NCI-H2081 treated with DMSO at 0.1 percent for 48 hours (cell line): ENCODE results near the gene SOX11.

Experiments
- DNase-seq: peaks from one replicate; lab custom pipeline; 2025; lab: John Stamatoyannopoulos, UW

The SOX11 gene

DNA sequence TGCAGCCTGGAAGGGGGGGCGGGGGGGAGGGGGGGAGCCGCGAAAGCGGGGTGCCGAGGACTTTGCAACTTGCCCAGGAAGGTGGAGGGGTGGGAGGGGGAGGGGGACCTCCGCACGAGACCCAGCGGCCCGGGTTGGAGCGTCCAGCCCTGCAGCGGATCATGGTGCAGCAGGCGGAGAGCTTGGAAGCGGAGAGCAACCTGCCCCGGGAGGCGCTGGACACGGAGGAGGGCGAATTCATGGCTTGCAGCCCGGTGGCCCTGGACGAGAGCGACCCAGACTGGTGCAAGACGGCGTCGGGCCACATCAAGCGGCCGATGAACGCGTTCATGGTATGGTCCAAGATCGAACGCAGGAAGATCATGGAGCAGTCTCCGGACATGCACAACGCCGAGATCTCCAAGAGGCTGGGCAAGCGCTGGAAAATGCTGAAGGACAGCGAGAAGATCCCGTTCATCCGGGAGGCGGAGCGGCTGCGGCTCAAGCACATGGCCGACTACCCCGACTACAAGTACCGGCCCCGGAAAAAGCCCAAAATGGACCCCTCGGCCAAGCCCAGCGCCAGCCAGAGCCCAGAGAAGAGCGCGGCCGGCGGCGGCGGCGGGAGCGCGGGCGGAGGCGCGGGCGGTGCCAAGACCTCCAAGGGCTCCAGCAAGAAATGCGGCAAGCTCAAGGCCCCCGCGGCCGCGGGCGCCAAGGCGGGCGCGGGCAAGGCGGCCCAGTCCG lies 540 bp downstream of the SOX11 start:
- no peak for DNase-seq

DNA sequence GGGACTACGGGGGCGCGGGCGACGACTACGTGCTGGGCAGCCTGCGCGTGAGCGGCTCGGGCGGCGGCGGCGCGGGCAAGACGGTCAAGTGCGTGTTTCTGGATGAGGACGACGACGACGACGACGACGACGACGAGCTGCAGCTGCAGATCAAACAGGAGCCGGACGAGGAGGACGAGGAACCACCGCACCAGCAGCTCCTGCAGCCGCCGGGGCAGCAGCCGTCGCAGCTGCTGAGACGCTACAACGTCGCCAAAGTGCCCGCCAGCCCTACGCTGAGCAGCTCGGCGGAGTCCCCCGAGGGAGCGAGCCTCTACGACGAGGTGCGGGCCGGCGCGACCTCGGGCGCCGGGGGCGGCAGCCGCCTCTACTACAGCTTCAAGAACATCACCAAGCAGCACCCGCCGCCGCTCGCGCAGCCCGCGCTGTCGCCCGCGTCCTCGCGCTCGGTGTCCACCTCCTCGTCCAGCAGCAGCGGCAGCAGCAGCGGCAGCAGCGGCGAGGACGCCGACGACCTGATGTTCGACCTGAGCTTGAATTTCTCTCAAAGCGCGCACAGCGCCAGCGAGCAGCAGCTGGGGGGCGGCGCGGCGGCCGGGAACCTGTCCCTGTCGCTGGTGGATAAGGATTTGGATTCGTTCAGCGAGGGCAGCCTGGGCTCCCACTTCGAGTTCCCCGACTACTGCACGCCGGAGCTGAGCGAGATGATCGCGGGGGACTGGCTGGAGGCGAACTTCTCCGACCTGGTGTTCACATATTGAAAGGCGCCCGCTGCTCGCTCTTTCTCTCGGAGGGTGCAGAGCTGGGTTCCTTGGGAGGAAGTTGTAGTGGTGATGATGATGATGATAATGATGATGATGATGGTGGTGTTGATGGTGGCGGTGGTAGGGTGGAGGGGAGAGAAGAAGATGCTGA lies 1.4 kb downstream of the SOX11 start:
- DNase-seq: no peak

- DNase-seq: no peak
Observed at GRCh38 chr2:5694306-5694705, 2.1 kb downstream of the SOX11 start.

DNA sequence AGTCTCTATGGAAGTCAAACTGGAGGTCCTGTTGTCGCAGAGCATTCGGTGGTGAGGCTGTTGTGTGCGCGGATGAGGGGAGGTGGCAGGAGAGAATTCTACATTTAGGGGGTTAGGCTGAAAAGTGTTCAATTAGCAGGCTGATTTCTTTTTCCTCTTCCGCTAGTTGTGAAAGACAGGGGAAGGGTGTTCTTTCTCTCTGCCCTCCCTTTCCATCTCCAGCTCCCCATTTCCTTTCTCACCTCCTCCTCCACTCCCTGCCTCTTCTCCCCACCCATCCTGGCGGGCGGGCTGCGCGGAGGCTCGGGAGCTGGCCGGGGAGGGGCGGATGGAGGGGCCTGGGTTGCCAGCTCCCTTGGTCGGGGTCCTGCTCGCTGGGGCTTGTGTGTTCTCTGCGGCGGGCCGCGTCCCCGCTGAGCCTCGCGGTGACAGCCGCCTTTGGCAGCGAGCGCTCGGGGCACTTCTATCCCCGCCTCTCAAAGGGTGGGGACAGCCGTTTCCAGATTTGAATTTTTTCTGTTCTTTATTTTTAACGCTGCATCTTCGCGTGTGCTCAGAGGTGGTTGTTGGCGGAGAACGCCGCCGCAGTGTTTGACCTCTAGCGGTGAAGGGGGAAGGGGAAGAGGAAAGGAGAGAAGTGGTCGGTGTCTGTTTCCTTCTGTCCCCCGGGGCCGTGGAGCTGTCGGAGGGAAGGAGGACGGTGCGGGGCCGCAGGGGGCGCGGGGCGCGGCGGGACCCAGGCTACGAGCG lies 3.6 kb downstream of the SOX11 start:
- DNase-seq: no peak

DNA sequence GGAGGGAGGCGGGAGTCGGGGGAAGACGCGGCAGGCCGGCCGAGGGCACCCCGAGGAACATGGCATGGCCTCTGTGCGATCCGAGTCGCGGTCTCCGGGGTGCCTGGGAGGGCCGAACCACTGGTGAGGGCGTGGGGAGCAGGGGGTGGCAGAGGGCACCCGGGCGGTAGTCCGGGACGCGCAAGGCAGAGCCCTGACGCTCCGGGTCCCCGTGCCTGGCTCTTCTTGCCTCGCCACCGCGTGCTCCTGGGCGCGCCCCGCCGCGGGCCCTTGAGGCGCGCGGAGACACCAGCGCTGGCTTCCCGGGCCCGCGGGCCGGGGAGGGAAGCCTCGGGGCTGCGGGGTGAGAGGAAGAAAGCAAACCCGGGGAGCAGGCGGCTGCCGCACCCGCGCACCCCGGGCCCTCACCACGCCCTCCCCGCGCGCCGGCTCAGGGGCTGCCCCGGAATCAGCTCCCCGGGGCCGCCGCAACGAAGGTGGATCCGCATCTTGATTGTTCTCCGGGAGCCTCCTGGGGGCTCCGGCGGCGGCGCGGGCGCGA lies 4.3 kb downstream of the SOX11 start:
- DNase-seq: no peak

- no peak for DNase-seq
Observed at GRCh38 chr2:5696945-5697521, 4.8 kb downstream of the SOX11 start.

DNA sequence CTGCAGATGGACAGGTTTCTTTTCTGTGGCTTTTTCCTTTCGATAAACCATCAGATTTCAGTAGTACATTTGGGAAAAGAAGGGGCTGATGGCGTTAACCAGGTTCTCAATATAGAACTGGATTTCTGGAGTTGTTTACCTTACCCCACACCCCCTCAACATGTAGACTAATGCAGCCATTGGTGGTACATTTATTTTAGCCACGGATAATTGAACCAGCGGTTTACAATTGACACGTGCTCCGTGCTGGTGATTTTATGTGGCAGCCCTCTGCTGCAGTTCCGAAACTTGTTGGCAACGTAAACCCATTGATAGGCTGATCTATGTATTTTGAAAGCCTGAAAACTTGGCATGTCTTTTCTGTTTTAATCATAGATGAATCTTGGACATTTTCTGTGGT lies 5.4 kb downstream of the SOX11 start:
- no peak for DNase-seq

- DNase-seq: no peak
Observed at GRCh38 chr2:5698134-5698533, 6.0 kb downstream of the SOX11 start.

DNA sequence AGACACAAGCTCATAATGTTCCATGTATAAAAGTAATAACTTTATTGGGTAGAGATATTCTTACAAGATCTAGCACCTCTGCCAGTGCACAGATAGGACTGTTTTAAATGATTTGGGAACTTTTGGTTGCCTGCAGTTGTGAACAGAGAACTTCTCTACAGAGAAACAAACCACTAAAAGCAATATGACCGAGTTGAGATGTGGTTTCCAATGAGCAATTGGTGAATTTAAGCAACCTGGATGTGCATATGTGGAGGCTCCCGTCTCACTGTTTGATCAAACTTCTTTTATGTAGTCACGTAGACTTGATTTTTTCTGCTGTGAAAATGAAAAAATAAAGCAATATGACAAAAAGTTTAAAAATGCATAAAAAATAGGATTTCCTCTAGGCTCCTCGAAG lies 7.8 kb downstream of the SOX11 start:
- no peak for DNase-seq

DNA sequence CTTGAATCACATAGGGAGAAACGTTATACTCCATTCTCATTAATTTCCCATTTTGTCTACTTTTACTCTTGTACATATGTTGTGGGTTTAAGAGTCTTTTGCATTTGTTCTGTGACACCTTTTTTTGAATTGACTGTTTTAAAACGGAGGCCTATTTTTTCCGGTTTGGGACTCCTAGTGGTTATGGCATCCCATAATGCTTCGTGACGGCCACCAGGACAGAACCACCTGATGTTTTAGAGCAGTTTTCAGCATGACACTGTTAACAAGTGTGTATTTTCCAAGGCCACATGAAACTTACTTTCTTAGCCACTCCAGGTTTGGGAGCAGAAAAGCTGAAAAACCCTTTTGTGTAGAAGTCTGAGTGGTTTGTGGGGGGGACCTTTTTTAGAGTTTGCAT lies 8.4 kb downstream of the SOX11 start:
- no peak for DNase-seq

DNA sequence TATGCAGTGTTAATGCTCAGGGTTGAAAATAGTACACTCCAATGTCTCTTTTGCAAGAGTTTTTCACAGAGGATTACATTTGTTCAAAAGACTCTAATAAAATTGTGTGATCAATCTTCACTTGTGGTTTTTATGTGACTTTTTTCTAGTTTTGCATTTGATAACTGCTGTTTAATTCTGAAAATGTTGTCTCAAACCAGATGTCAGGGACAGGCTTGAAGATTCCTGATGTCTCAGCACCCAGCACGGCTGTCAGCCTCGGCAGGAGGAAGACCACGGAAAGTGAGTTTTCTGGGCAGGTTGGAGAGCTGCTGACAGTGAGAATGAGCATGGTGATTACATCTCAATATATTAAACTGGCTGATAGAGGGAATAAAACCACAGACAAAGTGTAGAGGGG lies 9.1 kb downstream of the SOX11 start:
- no peak for DNase-seq

DNA sequence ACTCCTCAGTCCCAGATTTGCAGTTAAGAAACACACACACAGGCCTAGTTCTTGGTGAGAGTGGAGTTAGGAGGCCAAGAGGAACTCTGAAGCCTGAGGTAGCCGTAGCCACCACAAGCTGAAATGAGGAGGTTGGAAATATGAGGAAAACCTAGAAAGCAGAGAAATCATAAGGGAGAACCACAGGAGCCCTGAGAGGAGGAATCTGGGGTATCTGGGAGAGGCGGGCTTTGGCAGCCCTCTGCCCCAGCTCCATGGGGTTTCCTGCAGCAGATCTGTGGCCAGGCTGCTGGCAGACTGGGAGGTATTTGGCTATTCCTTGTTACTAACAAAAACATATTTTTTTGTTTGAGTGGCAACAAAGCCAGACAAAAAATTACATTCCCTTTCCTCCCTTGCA lies 11.0 kb downstream of the SOX11 start:
- DNase-seq: no peak

GRCh38 chr2:5705490-5705889 lies 13.3 kb downstream of the SOX11 start:
- DNase-seq: no peak

DNA sequence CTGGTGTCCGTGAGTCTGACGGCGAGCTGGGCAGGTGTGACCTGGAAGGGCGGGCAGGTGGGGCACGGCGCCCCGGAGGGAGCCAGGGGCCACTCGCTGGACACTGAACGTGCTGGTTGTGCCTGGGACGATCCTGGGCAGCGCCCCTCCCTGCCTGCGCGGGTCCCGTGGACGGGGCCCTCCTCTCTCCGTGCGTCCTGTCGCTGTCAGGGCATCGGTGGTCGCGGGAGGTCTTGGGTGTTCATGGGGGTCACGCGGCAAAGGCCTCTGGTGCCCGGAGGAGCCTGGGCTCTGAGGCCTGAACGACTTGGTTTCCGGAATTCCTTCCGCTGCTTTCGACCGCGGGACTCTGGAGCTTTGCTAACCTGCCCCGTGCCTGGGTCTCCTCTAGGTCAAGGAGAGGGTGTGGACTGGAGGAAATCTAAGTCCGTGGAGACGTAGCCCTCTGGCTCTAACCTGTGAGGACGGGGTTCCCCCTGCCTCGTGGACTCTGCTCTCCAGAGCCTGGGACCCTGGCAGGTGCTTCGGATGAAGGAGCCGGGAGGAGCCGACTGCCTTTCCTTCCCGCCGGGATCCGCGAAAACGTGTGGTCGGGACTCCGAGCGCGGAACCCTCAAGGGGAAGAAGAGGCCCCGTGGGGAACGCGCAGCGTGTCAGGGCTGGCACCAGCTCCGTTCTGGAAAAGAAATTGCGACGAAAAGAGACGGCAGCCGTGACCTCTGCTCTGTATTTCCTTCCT lies 14.7 kb downstream of the SOX11 start:
- no peak for DNase-seq

DNA sequence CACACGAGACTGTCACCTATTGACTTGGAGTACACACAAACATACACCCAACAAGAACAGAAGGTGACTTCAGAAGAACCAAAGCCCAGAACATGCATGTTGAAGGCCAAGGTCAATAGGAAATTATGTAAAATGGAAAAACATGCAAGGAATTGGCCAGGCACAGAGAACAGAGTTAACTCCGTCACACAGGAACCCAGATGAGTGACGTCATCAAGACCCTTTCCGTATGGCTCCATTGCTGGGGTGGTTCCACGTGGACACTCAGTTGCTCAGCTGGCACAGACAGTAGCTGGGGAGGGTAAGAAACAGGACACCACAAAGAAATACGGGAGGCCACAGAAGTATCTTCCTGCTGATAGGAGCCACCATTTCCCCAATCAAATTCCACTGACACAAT lies 18.4 kb downstream of the SOX11 start:
- no peak for DNase-seq

DNA sequence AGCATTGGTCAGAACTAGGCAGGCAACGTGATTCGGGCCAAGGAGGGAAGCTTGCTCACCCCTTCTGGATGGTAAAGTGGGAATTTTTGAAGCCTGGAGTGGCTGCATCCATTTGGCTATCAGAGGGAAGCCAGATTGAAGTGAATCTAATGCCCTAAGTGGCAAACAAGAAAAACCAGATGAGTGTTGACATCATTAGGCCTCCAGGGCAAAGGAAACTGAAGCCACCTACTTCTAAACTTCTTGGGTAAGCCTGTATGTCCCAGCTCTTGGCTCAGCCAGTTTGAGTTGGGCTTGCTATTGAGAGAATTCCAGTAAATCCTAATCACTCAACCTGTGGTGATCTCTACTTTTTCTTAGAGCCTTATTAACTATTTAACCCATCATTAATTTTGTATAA lies 20.9 kb downstream of the SOX11 start:
- DNase-seq: no peak

DNA sequence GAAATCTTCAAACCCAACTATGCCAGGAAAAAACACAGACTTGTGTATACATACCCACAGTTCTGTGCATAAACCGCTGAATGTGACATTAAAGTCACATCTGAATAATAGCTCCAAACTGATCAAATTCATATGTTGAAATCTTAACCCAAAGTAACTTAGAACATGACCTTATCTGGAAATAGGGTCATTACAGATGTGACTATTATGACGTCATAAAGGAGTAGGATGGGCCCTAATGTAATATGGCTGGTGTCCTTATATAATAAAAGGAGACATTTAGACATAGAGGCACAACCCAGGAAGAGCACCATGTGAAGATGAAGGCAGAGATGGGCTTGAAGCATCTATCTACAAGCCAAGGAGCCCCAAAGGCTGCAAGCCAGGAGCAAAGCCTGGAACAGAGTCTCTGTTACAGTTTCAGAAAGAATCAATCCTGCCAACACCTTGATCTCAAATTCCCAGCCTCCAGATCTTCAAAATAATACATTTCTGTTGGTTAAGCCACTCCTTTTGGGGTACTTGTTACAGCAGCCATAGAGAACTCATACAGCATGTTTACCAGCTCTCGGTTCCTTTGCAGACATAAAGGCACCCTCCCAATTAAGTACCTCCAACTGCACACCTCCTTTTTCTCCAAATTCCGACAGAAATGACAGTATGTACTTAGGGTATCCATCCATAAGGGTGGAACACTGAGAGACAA lies 27.6 kb downstream of the SOX11 start:
- DNase-seq: no peak

DNA sequence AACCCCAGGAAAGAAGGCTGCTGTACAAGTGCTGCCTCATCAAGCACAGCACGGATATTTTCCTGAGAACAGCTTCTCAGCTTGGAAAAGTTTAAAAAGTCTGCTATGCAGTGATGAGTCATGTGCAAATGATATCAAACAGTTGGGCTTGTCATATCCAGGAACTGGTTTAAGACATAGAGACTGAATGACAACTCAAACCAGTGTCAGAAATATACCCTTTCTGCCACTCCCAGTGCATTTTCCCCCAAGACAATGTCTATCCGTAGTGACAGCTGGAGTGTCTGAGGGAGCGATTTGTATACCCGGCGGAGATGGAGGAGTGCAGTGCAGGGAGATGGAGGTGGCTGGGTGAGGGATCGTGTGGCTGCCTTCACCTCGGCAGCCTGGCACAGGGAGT lies 28.2 kb downstream of the SOX11 start:
- DNase-seq: no peak

DNA sequence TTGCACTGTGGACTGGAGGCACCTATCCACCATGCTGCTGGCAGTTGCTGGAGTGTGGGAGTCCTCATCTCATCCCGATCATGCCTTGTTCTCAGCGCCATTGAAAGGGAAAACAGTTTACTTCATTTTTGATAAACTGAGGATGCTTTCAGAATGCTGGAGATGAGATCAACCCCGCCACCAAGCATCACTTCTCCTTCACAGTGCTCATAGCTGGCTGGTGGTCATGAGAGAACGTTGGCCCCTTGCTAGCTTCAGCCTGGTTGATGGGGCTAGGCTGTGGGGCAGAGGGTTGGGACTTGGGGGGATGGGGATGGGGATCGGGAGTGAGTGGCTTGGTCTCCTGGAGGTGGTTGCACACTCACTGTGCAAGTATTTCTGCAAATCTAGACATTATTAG lies 30.1 kb downstream of the SOX11 start:
- DNase-seq: no peak

DNA sequence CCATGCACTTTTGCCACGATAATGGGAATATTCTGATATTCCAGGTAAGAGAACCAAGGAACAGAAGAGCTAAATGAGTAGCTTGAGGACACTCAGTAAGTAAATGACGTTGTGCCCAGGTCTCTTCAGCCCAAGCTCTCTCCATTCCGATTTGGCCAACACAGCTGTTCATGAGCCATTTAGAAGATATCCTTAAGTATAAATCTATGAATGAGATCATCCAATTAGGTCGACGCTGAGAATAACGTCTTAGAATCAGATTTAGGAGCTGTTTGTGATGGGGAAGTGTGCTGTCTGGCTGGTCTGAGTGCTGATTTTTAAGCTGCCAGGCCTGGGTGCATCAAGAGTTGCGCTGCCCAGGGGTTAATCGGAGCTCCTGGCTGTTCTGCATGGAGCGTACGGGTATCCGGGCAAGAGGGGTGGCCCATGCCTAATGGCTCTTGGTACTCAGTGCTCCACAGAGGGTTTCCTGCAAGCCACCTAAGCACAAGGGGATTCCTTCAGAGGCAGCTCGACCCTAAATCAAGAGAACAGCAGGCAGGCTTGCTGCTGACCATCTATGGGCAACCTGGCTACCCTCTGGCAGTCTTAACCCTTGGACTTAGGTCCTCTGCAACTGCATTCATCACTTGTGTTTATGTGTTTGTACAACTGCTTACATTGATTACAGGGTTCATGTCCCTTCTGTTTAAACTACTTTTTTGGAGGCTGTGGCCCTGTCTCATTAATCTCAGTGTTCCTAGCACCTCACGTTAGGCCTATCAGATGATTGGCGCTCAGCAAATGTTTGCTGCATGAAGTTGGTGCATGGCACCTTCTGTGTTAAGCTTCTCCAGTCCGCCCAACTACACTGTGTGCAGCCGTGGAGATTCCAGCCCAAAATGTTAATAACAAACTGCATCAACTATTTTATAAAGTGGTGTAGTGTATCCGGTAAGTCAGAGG lies 31.9 kb downstream of the SOX11 start:
- DNase-seq: no peak
